Uterus (tissue), 4 donors: ENCODE results near the gene TNP2. TPM values are rescaled to one million over a fixed set of nuclear protein-coding genes. Genes with fewer than 3 reads are reported as not detected.

ENCODE experiments used
- DNase-seq, 2 donors: peaks; one replicate each; pipeline ENCODE4 v3.0.0-alpha.2; 2019 to 2020
- H3K27ac ChIP-seq, 2 donors: fragments of 200-600 bp; sonication (generic); 1 replicate in 1 of 2; 2 replicates in 1 of 2; pipeline ENCODE4 v1.5.1; 2016 to 2018
- H3K27me3 ChIP-seq, 2 donors: fragments of 200-600 bp; sonication (generic); one replicate each; pipeline ENCODE4 v1.5.1; 2018 to 2019; ENCODE audit warnings: control low read depth in 1 of 2
- H3K36me3 ChIP-seq, 2 donors: fragments of 200-600 bp; sonication (generic); one replicate each; pipeline ENCODE4 v1.5.1; 2019; ENCODE audit warnings: control low read depth in 1 of 2
- H3K4me1 ChIP-seq, 2 donors: fragments of 200-600 bp; sonication (generic); one replicate each; pipeline ENCODE4 v1.5.1; 2018 to 2019; ENCODE audit warnings: control low read depth in 1 of 2
- H3K4me3 ChIP-seq, 2 donors: fragments of 200-600 bp; sonication (generic); 1 replicate in 1 of 2; 2 replicates in 1 of 2; pipeline ENCODE4 v1.5.1; 2018 to 2019; ENCODE audit warnings: mild to moderate bottlenecking in 1 of 2
- H3K9me3 ChIP-seq, 2 donors: fragments of 200-600 bp; sonication (generic); one replicate each; pipeline ENCODE4 v1.5.1; 2019; ENCODE audit warnings: control low read depth in 1 of 2
- POLR2A ChIP-seq, 2 donors: fragments of 450-650 bp; IDR thresholded peaks; one replicate each; pipeline ENCODE4 v1.6.1; 2016; ENCODE audit warnings: antibody characterized with exemption in 2 of 2, mild to moderate bottlenecking in 1 of 2, moderate library complexity in 1 of 2
- intact Hi-C: fragments of 100-400 bp; cut with DNase I; formaldehyde crosslinking; loops from one replicate; pipeline ENCODE4 v1.15.1; 2023; ENCODE audit warnings: low total_unique reads
- total RNA-seq, 4 donors: library from RNA; depleted of rRNA in 3 of 4; stranded (reverse); fragments of >200 nt in 3 of 4; gene quantifications; one replicate each; pipeline versions ENCODE4 v1.1.0 to v1.2.4, GENCODE V29; 2014 to 2023
- TF ChIP-seq, protein P1 (sequence below), 4 experiments: fragments of 200-600 bp in 2 of 4; fragments of 450-650 bp in 2 of 4; sonication (generic) in 2 of 4; IDR thresholded peaks; one replicate each; pipeline ENCODE4 v1.5.1; 2016 to 2019; ENCODE audit warnings: antibody characterized with exemption in 4 of 4, mild to moderate bottlenecking in 2 of 4, moderate library complexity in 1 of 4
- donor health status: DM: yes; HTN: yes; CAD: no.

Gene TNP2
- total RNA-seq, 4 donors from 2014 or later = not detected

DNA sequence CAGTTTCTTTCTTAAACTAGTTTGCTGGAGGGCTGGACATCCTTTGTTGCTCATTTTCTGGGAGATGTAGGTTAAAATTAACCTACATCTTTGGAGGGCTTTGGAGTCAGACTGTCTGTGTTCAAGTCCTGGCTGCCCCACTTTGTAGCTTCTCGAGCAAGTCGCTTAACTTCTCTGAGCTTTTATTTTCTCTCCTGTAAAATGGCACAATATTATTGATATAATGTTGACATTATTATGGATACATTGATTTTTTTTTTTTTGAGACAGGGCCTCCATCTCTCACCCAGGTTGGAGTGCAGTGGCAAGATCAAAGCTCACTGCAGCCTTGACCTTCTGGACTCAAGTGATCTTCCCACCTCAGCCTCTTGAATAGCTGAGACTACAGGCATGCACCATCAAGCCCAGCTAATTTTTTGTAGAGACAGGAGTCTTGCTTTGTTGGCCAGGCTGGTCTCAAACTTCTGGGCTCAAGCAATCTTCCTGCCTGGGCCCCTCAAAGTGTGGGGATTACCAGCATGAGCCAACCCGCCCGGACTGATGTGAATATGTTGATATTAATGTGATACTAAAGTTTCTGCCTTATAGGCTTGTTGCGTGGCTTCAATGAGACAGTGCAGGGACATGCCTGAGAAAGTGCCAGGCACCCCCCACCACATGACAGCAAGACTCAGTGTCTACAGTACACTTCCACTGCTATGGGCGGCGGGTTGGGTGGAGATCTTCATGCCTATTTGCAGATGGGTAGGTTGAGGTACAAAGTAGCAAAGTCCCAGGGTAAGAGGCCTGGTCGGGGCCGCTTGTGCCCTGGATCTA is 44.6 kb upstream of the TNP2 start:
- H3K27ac ChIP-seq = peak overlapping the region in 1 of 2 donors; percentile 2
- intact Hi-C loops = no loop called here

DNA sequence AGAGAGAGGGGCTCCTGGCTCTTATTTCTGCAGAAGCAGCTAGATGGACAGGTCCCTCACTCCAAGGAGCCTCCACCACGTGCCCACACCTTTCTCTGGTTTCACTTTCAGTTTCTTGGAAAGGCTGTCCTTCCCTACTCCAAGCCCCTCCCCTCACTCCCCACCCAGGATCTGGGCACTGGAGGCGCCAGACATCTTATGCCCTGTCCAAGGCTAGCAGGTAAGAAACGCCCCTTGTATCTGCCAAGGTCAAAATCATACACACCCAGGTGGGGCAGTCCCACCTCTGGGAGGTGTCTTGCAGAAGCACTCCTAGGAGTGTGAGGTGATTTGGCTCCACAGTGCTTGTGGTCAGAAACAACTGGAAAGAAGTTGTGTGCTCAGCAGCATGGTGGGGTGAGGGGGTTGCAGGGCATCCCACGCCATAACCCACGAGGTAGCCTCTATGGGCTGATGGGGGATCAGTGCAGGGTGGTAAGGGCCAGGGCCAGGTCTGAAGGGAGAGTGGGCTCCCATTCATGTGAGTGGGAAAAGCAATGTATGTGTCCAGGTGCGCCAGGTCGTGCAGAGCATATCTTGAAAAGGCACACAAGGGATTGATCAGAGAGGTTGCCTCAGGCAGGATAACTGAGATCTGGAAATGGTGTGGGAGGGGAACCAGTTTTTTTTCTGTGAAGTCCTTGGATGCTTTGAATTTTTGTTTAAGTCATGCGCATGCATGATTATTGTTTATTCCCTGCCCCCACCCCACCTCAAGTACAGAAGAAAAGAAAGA is 43.8 kb upstream of the TNP2 start:
- Histone ChIP-seq H3K27ac (peak overlapping the region; percentile 16 to 43), H3K4me3 (no peak overlapping the region), H3K36me3 (no peaks in the 10 kb centered on the region), H3K27me3 (no peaks in the 10 kb centered on the region), H3K4me1 (no peaks in the 10 kb centered on the region), H3K9me3 (no peaks in the 10 kb centered on the region)
- no peak for TF ChIP-seq POLR2A (IDR thresholded peaks at IDR 0.05)
- TF ChIP-seq, protein P1, sequence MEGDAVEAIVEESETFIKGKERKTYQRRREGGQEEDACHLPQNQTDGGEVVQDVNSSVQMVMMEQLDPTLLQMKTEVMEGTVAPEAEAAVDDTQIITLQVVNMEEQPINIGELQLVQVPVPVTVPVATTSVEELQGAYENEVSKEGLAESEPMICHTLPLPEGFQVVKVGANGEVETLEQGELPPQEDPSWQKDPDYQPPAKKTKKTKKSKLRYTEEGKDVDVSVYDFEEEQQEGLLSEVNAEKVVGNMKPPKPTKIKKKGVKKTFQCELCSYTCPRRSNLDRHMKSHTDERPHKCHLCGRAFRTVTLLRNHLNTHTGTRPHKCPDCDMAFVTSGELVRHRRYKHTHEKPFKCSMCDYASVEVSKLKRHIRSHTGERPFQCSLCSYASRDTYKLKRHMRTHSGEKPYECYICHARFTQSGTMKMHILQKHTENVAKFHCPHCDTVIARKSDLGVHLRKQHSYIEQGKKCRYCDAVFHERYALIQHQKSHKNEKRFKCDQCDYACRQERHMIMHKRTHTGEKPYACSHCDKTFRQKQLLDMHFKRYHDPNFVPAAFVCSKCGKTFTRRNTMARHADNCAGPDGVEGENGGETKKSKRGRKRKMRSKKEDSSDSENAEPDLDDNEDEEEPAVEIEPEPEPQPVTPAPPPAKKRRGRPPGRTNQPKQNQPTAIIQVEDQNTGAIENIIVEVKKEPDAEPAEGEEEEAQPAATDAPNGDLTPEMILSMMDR (IDR thresholded peaks at IDR 0.05) = no peak
- intact Hi-C loops = no loop called here
- DNase-seq = peak in 1 of 2 donors; percentile 43

More for the DNA sequence above, 44.6 kb upstream of the TNP2 start:
- Histone ChIP-seq H3K4me3 (no peak overlapping the region), H3K27me3 (no peaks in the 10 kb centered on the region), H3K36me3 (no peaks in the 10 kb centered on the region), H3K4me1 (no peaks in the 10 kb centered on the region), H3K9me3 (no peaks in the 10 kb centered on the region)
- no peak for TF ChIP-seq POLR2A (IDR thresholded peaks at IDR 0.05)
- TF ChIP-seq, protein P1 (IDR thresholded peaks at IDR 0.05) = no peak
- DNase-seq = no peak

DNA sequence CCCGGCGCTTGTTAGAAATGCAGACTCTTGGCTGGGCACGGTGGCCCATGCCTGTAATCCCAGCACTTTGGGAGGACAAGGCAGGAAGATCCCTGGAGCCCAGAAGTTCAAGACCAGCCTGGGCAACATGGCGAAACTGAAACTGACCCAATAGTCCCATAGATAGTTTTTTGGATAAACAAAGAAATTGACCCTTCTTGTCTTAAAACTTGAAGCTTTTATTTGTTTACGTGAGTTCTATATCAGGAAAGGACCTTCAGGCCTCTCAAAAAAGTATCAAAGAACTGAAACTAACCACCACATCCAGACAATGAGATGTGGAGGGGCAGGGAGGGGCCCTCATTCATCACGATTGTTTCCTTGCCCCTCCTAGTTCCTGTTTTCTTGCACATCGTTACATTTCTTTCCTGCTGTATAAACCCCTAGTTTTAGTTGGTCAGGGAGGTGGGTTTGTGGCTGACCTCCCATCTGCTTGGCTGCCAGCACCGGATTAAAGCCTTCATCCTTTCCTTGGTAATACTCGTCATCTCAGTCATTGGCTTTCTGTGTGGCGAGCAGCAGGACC is 42.0 kb upstream of the TNP2 start:
- Histone ChIP-seq H3K9me3 (no peaks in the 10 kb centered on the region), H3K4me1 (no peaks in the 10 kb centered on the region), H3K36me3 (no peaks in the 10 kb centered on the region), H3K4me3 (no peak overlapping the region), H3K27me3 (no peaks in the 10 kb centered on the region), H3K27ac (peak overlapping the region in 1 of 2 donors; percentile 18)
- no peak for TF ChIP-seq POLR2A (IDR thresholded peaks at IDR 0.05)
- TF ChIP-seq, protein P1 (IDR thresholded peaks at IDR 0.05) = no peak
- DNase-seq = no peak
- intact Hi-C loops = no loop called here

GRCh38 chr16:11310634-11310977 is 41.5 kb upstream of the TNP2 start:
- no peak for DNase-seq
- no peaks in the 10 kb centered on the region for H3K36me3 ChIP-seq
- no peaks in the 10 kb centered on the region for H3K4me1 ChIP-seq
- H3K4me3 ChIP-seq = no peak overlapping the region
- TF ChIP-seq, protein P1 (IDR thresholded peaks at IDR 0.05) = no peak
- no peak for TF ChIP-seq POLR2A (IDR thresholded peaks at IDR 0.05)
- H3K27ac ChIP-seq = peak overlapping the region in 1 of 2 donors; percentile 18
- H3K9me3 ChIP-seq = no peaks in the 10 kb centered on the region
- intact Hi-C loops = no loop called here
- H3K27me3 ChIP-seq = no peaks in the 10 kb centered on the region
